H1 (cell line): ENCODE results near the gene LCT. TPM values are rescaled to one million over a fixed set of nuclear protein-coding genes. Genes with fewer than 3 reads are reported as not detected.

Experiments
- CTCF ChIA-PET: fragments of 300-600 bp; sonication (Branson Sonifier 250); formaldehyde crosslinking; loops from one replicate; lab custom pipeline; 2021; ENCODE audit not compliant: partially characterized antibody; lab: Charles Lee
- POLR2A ChIA-PET: fragments of 300-600 bp; sonication (Branson Sonifier 250); formaldehyde crosslinking; loops from one replicate; lab custom pipeline; 2021; ENCODE audit warnings: inconsistent platforms; ENCODE audit not compliant: partially characterized antibody; lab: Charles Lee
- DNase-seq, 2 experiments: peaks; one replicate each; pipeline versions ENCODE4 v3.0.0 to v3.0.0-alpha.2; 2010 to 2022; ENCODE audit warnings: low spot score in 2 of 2, low read depth in 1 of 2, mixed read lengths in 1 of 2
- FAIRE-seq: peaks from 2 replicates; lab custom pipeline; 2011; peaks lifted over from hg19 to GRCh38; lab: Jason Lieb, UNC
- H2AFZ ChIP-seq: 2 replicates; pipeline ENCODE4 v1.8.1; 2012; ENCODE audit warnings: low read length, inconsistent platforms
- H2AK5ac ChIP-seq: 2 replicates; pipeline ENCODE4 v1.6.1; 2013; ENCODE audit warnings: low read depth, low read length
- H2BK120ac ChIP-seq: replicated peaks from 2 replicates; pipeline ENCODE3; 2013; ENCODE audit warnings: low read depth, low read length, inconsistent platforms
- H2BK12ac ChIP-seq: 2 replicates; pipeline ENCODE4 v1.6.1; 2013; ENCODE audit warnings: low read depth, low read length
- H2BK15ac ChIP-seq: 2 replicates; pipeline ENCODE4 v1.6.1; 2013; ENCODE audit warnings: low read length
- H2BK20ac ChIP-seq: 2 replicates; pipeline ENCODE4 v1.6.1; 2013; ENCODE audit warnings: low read length
- H2BK5ac ChIP-seq: 2 replicates; pipeline ENCODE4 v1.6.1; 2013; ENCODE audit warnings: low read depth, low read length
- H3K14ac ChIP-seq: 2 replicates; pipeline ENCODE4 v1.6.1; 2013; ENCODE audit warnings: inconsistent platforms; ENCODE audit not compliant: insufficient read length
- H3K18ac ChIP-seq: 2 replicates; pipeline ENCODE4 v1.6.1; 2013; ENCODE audit warnings: low read length; ENCODE audit errors: extremely low read depth
- H3K23ac ChIP-seq: 2 replicates; pipeline ENCODE4 v1.6.1; 2013; ENCODE audit warnings: inconsistent platforms; ENCODE audit not compliant: insufficient read length
- H3K23me2 ChIP-seq: 2 replicates; pipeline ENCODE4 v1.6.1; 2013; ENCODE audit warnings: low read depth, low read length
- H3K27ac ChIP-seq: 2 replicates; pipeline ENCODE4 v1.6.1; 2011; ENCODE audit warnings: low read depth, low read length, inconsistent platforms
- H3K27me3 ChIP-seq, 4 experiments: replicated peaks in 1 of 4; 1 replicate in 1 of 4; 2 replicates in 3 of 4; pipeline versions ENCODE4 v1.6.1 to v1.8.1; 2011 to 2013; ENCODE audit warnings: low read length in 3 of 4, mild to moderate bottlenecking in 3 of 4, inconsistent platforms in 2 of 4, mixed read lengths in 2 of 4, moderate library complexity in 1 of 4; ENCODE audit not compliant: control insufficient read depth in 3 of 4, insufficient read depth in 3 of 4; ENCODE audit errors: extremely low read depth in 1 of 4
- H3K36me3 ChIP-seq, 4 experiments: 2 replicates each; pipeline versions ENCODE4 v1.6.1 to v1.8.1; 2011 to 2013; ENCODE audit warnings: mild to moderate bottlenecking in 4 of 4, low read length in 3 of 4, moderate library complexity in 2 of 4, control low read depth in 1 of 4, inconsistent platforms in 1 of 4; ENCODE audit not compliant: insufficient read depth in 4 of 4, control insufficient read depth in 2 of 4
- H3K4ac ChIP-seq: replicated peaks from 2 replicates; pipeline ENCODE3; 2013; ENCODE audit warnings: low read length, low read depth, mixed read lengths, inconsistent platforms; ENCODE audit not compliant: insufficient read length
- H3K4me1 ChIP-seq, 4 experiments: replicated peaks in 1 of 4; 1 replicate in 1 of 4; 2 replicates in 3 of 4; pipeline versions ENCODE4 v1.6.1 to v1.8.1; 2011 to 2013; ENCODE audit warnings: low read length in 3 of 4, inconsistent platforms in 2 of 4, mixed read lengths in 1 of 4; ENCODE audit not compliant: insufficient read depth in 4 of 4, control insufficient read depth in 3 of 4
- H3K4me2 ChIP-seq, 2 experiments: 2 replicates each; pipeline versions ENCODE4 v1.6.1 to v1.8.1; 2011 to 2013; ENCODE audit warnings: low read depth in 2 of 2, low read length in 2 of 2, control low read depth in 1 of 2, inconsistent platforms in 1 of 2, mild to moderate bottlenecking in 1 of 2; ENCODE audit not compliant: insufficient read depth in 1 of 2
- H3K4me3 ChIP-seq, 4 experiments: fragments of 200-600, 300-600 bp in 1 of 4; sonication (generic), shearing (Covaris generic), sonication (Bioruptor Twin) in 1 of 4; 2 replicates each; pipeline versions ENCODE4 v1.5.1 to v1.8.1; 2011 to 2016; ENCODE audit warnings: low read length in 4 of 4, low read depth in 3 of 4, control low read depth in 2 of 4, inconsistent platforms in 2 of 4, mild to moderate bottlenecking in 2 of 4, mixed read lengths in 1 of 4, moderate library complexity in 1 of 4; ENCODE audit not compliant: insufficient read depth in 2 of 4; ENCODE audit errors: extremely low read depth in 1 of 4
- H3K56ac ChIP-seq: replicated peaks from 2 replicates; pipeline ENCODE3; 2013; ENCODE audit warnings: low read depth, mild to moderate bottlenecking, mixed read lengths, low read length, inconsistent platforms; ENCODE audit not compliant: insufficient read length
- H3K79me1 ChIP-seq: 2 replicates; pipeline ENCODE4 v1.6.1; 2013; ENCODE audit warnings: low read depth, low read length, control low read depth
- H3K79me2 ChIP-seq, 2 experiments: 2 replicates each; pipeline versions ENCODE4 v1.6.1 to v1.8.1; 2012 to 2013; ENCODE audit warnings: low read length in 2 of 2, mild to moderate bottlenecking in 2 of 2, inconsistent platforms in 1 of 2; ENCODE audit not compliant: insufficient read depth in 2 of 2, control insufficient read depth in 1 of 2
- H3K9ac ChIP-seq, 4 experiments: replicated peaks in 1 of 4; 1 replicate in 1 of 4; 2 replicates in 3 of 4; pipeline versions ENCODE4 v1.6.1 to v1.8.1; 2011 to 2013; ENCODE audit warnings: low read depth in 3 of 4, low read length in 3 of 4, control low read depth in 2 of 4, mild to moderate bottlenecking in 2 of 4, moderate library complexity in 2 of 4, inconsistent platforms in 1 of 4; ENCODE audit errors: extremely low read depth in 1 of 4
- H3K9me3 ChIP-seq, 2 experiments: 2 replicates each; pipeline versions ENCODE4 v1.6.1 to v1.8.1; 2012 to 2013; ENCODE audit warnings: mild to moderate bottlenecking in 2 of 2, moderate library complexity in 2 of 2, control low read depth in 1 of 2, inconsistent platforms in 1 of 2, low read depth in 1 of 2, low read length in 1 of 2, mixed read lengths in 1 of 2; ENCODE audit not compliant: insufficient read depth in 2 of 2
- H4K20me1 ChIP-seq, 2 experiments: replicated peaks in 1 of 2; 2 replicates each; pipeline versions ENCODE3 to v1.8.1; 2011 to 2013; ENCODE audit warnings: inconsistent platforms in 2 of 2, low read length in 2 of 2, mild to moderate bottlenecking in 1 of 2; ENCODE audit not compliant: insufficient read depth in 2 of 2, control insufficient read depth in 1 of 2
- H4K5ac ChIP-seq: 2 replicates; pipeline ENCODE4 v1.6.1; 2013; ENCODE audit warnings: low read length, low read depth, mixed read lengths, inconsistent platforms; ENCODE audit not compliant: insufficient read length
- H4K8ac ChIP-seq: 2 replicates; pipeline ENCODE4 v1.8.0; 2013; ENCODE audit warnings: mild to moderate bottlenecking, moderate library complexity, low read length, inconsistent platforms; ENCODE audit not compliant: insufficient read depth; ENCODE audit errors: extremely low read depth
- H4K91ac ChIP-seq: replicated peaks from 2 replicates; pipeline ENCODE3; 2013; ENCODE audit warnings: low read length, mixed read lengths, inconsistent platforms; ENCODE audit not compliant: insufficient read length
- ATF3 ChIP-seq: IDR thresholded peaks from 2 replicates; pipeline ENCODE4 v1.6.1; 2011; ENCODE audit warnings: low read depth, mild to moderate bottlenecking, low read length; ENCODE audit not compliant: insufficient read depth
- CEBPB ChIP-seq: IDR thresholded peaks from 2 replicates; pipeline ENCODE4 v1.6.1; 2012; ENCODE audit warnings: low read depth, low read length
- CHD1 ChIP-seq: IDR thresholded peaks from 2 replicates; pipeline ENCODE4 v1.6.1; 2012; ENCODE audit warnings: low read depth, low read length, improper control_type of control experiment
- CTCF ChIP-seq, 3 experiments: IDR thresholded peaks; 1 replicate in 2 of 3; 2 replicates in 1 of 3; pipeline versions ENCODE4 v1.5.1 to v1.6.1; 2011; ENCODE audit warnings: low read length in 3 of 3, mild to moderate bottlenecking in 3 of 3, inconsistent platforms in 2 of 3, low read depth in 1 of 3, moderate library complexity in 1 of 3; ENCODE audit not compliant: insufficient read depth in 1 of 3; ENCODE audit errors: control extremely low read depth in 1 of 3
- RBBP5 ChIP-seq: IDR thresholded peaks from 2 replicates; pipeline ENCODE4 v1.7.1; 2012; ENCODE audit warnings: low read depth, mild to moderate bottlenecking, inconsistent platforms, low read length, moderate library complexity, borderline replicate concordance
- TEAD4 ChIP-seq: IDR thresholded peaks from 2 replicates; pipeline ENCODE4 v1.6.1; 2012; ENCODE audit warnings: low read depth, low read length, inconsistent platforms, mixed read lengths
- ZNF274 ChIP-seq: IDR thresholded peaks from 2 replicates; pipeline ENCODE4 v1.7.0; 2012; ENCODE audit warnings: low read length, borderline replicate concordance; ENCODE audit errors: extremely low read depth
- WGBS, 2 experiments: shearing (Covaris generic) in 1 of 2; methylation state at CpG; one replicate each; pipeline versions ENCODE4 v1.1.6 to v1.1.7; 2013 to 2015; ENCODE audit warnings: low lambda C conversion rate in 2 of 2, mixed read lengths in 2 of 2, inconsistent platforms in 1 of 2, low coverage in 1 of 2, missing lambda C conversion rate in 1 of 2; ENCODE audit not compliant: insufficient replicate concordance in 2 of 2, insufficient coverage in 1 of 2, insufficient read length in 1 of 2; ENCODE audit errors: extremely low coverage in 1 of 2, missing lambda C conversion rate in 1 of 2; 5-methylcytosine and 5-hydroxymethylcytosine counted together
- polyA plus RNA-seq, 7 experiments: library from polyadenylated mRNA; depleted of rRNA in 3 of 7; stranded (reverse) in 5 of 7; unstranded in 2 of 7; fragments of >200 nt in 5 of 7; fragments of 200-250 nt in 2 of 7; gene quantifications; 1 replicate in 5 of 7; 2 replicates in 1 of 7; 4 replicates in 1 of 7; pipeline versions ENCODE4 v1.2.1 to v1.2.3, GENCODE V29; 2011 to 2013; ENCODE audit warnings: missing spikeins in 2 of 7, mixed read lengths in 2 of 7
- total RNA-seq: library from RNA; stranded (reverse); fragmentation: NEBNext Ultra II Directional; extraction: Animal tissue kit (Norgen Biotek cat#: 25700); gene quantifications from 2 replicates; pipeline ENCODE4 v1.2.1, GENCODE V29; 2021

LCT gene
- total and polyA plus RNA-seq, 2 of the 8 experiments (the other 6 are each of a cell fraction or from before 2014, with no cell fraction given), result 0.06 TPM; not detected in 1

DNA sequence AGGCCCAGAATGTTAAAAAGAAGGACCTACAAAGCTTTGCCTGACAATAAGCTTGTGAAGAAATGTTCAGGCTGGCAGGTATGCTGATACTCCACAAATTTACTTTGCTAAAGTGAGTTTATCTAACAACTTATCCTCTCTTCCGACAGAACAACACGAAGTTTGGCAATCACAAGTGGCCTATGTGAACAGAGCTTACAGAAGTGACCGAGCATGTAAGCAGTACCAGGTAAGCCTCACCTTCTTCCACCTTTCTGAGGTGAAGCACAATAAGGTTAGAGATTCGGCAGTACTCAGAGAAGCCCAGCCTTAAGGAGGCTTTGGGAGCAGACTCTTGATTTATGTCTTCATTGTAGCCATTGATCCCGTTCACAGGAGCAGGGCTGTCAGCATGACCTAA is 9.0 kb upstream of the LCT start:
- POLR2A ChIA-PET, result interaction anchor here (1.2 to 1.6 kb wide), 3 partner anchors 9 to 17 kb away, joined by 3 to 7 read pairs (median 4); no protein-coding TSS in a partner anchor
- DNase-seq (peak in 1 of 2 experiments; percentile 16), FAIRE-seq (no peak)
- peaks cover 0 to 4% of the 10 kb centered on the region in 2 experiments for H4K20me1 ChIP-seq
- no peak overlapping the region for H3K14ac ChIP-seq
- 91% methylated on average over 5 of the region's 5 CpGs; no CpG with 5 or more reads in 1 of the 2 experiments for WGBS, 2 experiments
- H3K23me2 ChIP-seq, result no peaks in the 10 kb centered on the region
- H4K8ac ChIP-seq, result no peak overlapping the region
- H2BK12ac ChIP-seq, result no peak overlapping the region
- no peak overlapping the region for H3K18ac ChIP-seq
- H3K4me3 ChIP-seq, result no peak overlapping the region
- no peaks in the 10 kb centered on the region; the same call in 1 of the 2 replicates for H3K79me1 ChIP-seq
- no peak overlapping the region for H3K56ac ChIP-seq
- H2BK120ac ChIP-seq, result no peak overlapping the region
- no peak overlapping the region for H2BK5ac ChIP-seq
- H2BK20ac ChIP-seq, result no peak overlapping the region
- no peak overlapping the region for H2AFZ ChIP-seq
- H3K79me2 ChIP-seq, result no peaks in the 10 kb centered on the region
- H3K9ac ChIP-seq, result no peak overlapping the region
- no peak overlapping the region for H3K27ac ChIP-seq
- no peak overlapping the region for H2AK5ac ChIP-seq
- H3K36me3 ChIP-seq, result peaks cover 23 to 91% (median 63%) of the 10 kb centered on the region in 4 experiments
- H3K4ac ChIP-seq, result no peak overlapping the region
- H3K9me3 ChIP-seq, result no peaks in the 10 kb centered on the region
- H4K5ac ChIP-seq, result no peak overlapping the region
- H3K4me2 ChIP-seq, result no peak overlapping the region
- CTCF ChIA-PET, result interaction anchor here (1.8 kb wide), 1 partner anchor 14 kb away, joined by 3 read pairs; no protein-coding TSS in a partner anchor
- H2BK15ac ChIP-seq, result no peak overlapping the region
- TF ChIP-seq ATF3 (no peak), RBBP5 (no peak), CTCF (IDR thresholded peaks at IDR 0.05; ENCODE audit: control extremely low read depth in 1 of 3, insufficient read depth in 1 of 3, low read depth in 1 of 3, low read length in 3 of 3) (no peak), CHD1 (no peak), TEAD4 (no peak), ZNF274 (no peak), CEBPB (no peak)
- no peaks in the 10 kb centered on the region for H3K27me3 ChIP-seq
- H3K4me1 ChIP-seq, result no peaks in the 10 kb centered on the region
- H4K91ac ChIP-seq, result no peak overlapping the region
- H3K23ac ChIP-seq, result no peak overlapping the region
